Lower leg skin (tissue), 4 donors: ENCODE results near the gene IFNL4. TPM values are rescaled to one million over a fixed set of nuclear protein-coding genes. Genes with fewer than 3 reads are reported as not detected.

Experiments
- DNase-seq, 2 donors: peaks; one replicate each; pipeline ENCODE4 v3.0.0-alpha.2; 2019; ENCODE audit warnings: low spot score in 2 of 2
- H3K4me3 ChIP-seq: fragments of 200-600 bp; sonication (generic); 2 replicates; pipeline ENCODE4 v1.5.1; 2017; ENCODE audit warnings: mild to moderate bottlenecking, low read depth; ENCODE audit not compliant: poor library complexity, severe bottlenecking
- POLR2A ChIP-seq, 2 donors: fragments of 450-650 bp; IDR thresholded peaks; one replicate each; pipeline ENCODE4 v1.6.1; 2016 to 2017; ENCODE audit warnings: antibody characterized with exemption in 2 of 2, mild to moderate bottlenecking in 1 of 2, moderate library complexity in 1 of 2
- WGBS, 2 donors: methylation state at CpG; one replicate each; pipeline ENCODE4 v1.1.5; 2018; 5-methylcytosine and 5-hydroxymethylcytosine counted together
- intact Hi-C: fragments of 100-400 bp; cut with DNase I; formaldehyde crosslinking; loops from one replicate; pipeline ENCODE4 v1.15.0; 2023; ENCODE audit warnings: low total_unique reads
- total RNA-seq, 4 donors: library from RNA; depleted of rRNA; stranded (reverse); fragments of >200 nt; gene quantifications; one replicate each; pipeline ENCODE4 v1.1.0, GENCODE V29; 2016
- TF ChIP-seq, protein P1 (sequence below), 3 donors: fragments of 450-650 bp; IDR thresholded peaks; one replicate each; pipeline ENCODE4 v1.5.1; 2016; ENCODE audit warnings: antibody characterized with exemption in 3 of 3, mild to moderate bottlenecking in 3 of 3, moderate library complexity in 2 of 3

The IFNL4 gene
- total RNA-seq, 4 donors from 2014 or later, result not detected

DNA sequence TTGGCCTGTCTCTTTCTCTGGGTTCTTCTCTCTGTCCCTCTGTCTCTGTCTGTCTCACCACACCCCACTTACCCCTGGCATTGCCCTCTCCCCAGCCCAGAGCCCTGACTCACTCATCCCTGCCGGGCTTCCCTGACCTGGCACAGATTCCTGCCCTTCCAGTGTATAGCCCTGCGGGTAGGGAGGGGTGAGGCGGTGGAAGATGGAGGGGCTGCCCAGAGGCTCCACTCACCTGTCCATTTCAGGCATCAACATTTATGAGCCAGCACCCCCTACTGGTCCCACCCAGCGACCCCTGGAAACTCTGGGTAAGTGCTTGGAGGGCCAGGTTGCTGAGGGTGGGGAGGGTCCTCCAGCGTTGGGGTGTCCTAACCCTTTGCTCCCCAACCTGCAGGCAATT lies 50.8 kb downstream of the IFNL4 start:
- intact Hi-C loops, result no loop called here
- no peak for TF ChIP-seq POLR2A (IDR thresholded peaks at IDR 0.05)
- TF ChIP-seq, protein P1, sequence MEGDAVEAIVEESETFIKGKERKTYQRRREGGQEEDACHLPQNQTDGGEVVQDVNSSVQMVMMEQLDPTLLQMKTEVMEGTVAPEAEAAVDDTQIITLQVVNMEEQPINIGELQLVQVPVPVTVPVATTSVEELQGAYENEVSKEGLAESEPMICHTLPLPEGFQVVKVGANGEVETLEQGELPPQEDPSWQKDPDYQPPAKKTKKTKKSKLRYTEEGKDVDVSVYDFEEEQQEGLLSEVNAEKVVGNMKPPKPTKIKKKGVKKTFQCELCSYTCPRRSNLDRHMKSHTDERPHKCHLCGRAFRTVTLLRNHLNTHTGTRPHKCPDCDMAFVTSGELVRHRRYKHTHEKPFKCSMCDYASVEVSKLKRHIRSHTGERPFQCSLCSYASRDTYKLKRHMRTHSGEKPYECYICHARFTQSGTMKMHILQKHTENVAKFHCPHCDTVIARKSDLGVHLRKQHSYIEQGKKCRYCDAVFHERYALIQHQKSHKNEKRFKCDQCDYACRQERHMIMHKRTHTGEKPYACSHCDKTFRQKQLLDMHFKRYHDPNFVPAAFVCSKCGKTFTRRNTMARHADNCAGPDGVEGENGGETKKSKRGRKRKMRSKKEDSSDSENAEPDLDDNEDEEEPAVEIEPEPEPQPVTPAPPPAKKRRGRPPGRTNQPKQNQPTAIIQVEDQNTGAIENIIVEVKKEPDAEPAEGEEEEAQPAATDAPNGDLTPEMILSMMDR (IDR thresholded peaks at IDR 0.05), result no peak
- 38 to 49% methylated on average over 5 of the region's 5 CpGs for WGBS, 2 donors
- DNase-seq, result no peak
- no peak overlapping the region for H3K4me3 ChIP-seq

GRCh38 chr19:39196860-39197562 lies 51.6 kb downstream of the IFNL4 start, which contains the start of gene NCCRP1:
NCCRP1 (plus strand) TSS chr19:39196964; CDS start chr19:39196983, 19 bp downstream.
- 2 to 4% methylated on average over 31 to 37 of the region's 51 CpGs for WGBS, 2 donors
- DNase-seq, result no peak
- TF ChIP-seq, protein P1 (IDR thresholded peaks at IDR 0.05), result no peak
- no peak for TF ChIP-seq POLR2A (IDR thresholded peaks at IDR 0.05)
- H3K4me3 ChIP-seq, result no peak within 1 kb of the TSS
- intact Hi-C loops, result no loop called here

DNA sequence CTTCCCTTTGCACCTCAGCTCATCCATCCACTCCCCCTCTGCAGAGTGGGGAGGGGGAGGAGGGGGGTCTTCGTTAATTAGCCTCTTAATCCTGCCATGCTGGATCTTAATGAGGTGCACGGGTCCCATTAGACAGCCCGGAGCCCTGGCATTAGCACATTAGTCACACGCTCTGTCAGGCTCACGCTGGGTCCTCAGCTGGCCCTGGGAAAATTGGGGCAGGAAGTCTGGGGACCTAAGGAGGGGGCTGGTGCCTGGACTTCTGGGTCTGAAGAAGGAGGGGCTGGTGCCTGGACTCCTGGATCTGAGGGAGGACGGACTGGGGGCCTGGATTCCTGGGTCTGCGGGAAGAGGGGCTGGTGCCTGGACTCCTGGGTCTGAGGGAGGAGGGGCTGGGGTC lies 52.3 kb downstream of the IFNL4 start:
- WGBS, 2 donors, result 28 to 47% methylated on average over 7 of the region's 7 CpGs
- H3K4me3 ChIP-seq, result no peak overlapping the region
- DNase-seq, result no peak
- intact Hi-C loops, result no loop called here
- no peak for TF ChIP-seq POLR2A (IDR thresholded peaks at IDR 0.05)
- TF ChIP-seq, protein P1 (IDR thresholded peaks at IDR 0.05), result no peak

Other genes with a start within 250 kb of the IFNL4 start
- gene FBXO27, start 216.3 kb downstream of the IFNL4 start, total RNA-seq, result 10 to 100 TPM; 25.0 to 33.3 (median 29.1) TPM
- gene ACP7, start 164.5 kb downstream of the IFNL4 start, total RNA-seq, result 10 to 100 TPM; 20.8 to 46.5 (median 29.0) TPM
- gene PAK4, start 123.1 kb downstream of the IFNL4 start, total RNA-seq, result 10 to 100 TPM; 30.9 to 65.7 (median 40.1) TPM
- 100 to 1,000 TPM; 367 to 798 (median 407) TPM for gene NCCRP1, start 51.9 kb downstream of the IFNL4 start, total RNA-seq
- not detected for gene SYCN, start 44.6 kb downstream of the IFNL4 start, total RNA-seq
- gene IFNL3, start 3.9 kb downstream of the IFNL4 start, total RNA-seq, result not detected
- gene IFNL2, start 19.5 kb upstream of the IFNL4 start, total RNA-seq, result not detected
- not detected for gene IFNL1, start 47.6 kb upstream of the IFNL4 start, total RNA-seq
- 1 to 10 TPM in 2 of 4 donors, under 1 TPM in 2; 0.46 to 3.5 (median 1.5) TPM for gene LRFN1, start 72.0 kb upstream of the IFNL4 start, total RNA-seq
- gene GMFG, start 87.2 kb upstream of the IFNL4 start, total RNA-seq, result 10 to 100 TPM in 2 of 4 donors, 1 to 10 TPM in 1, under 1 TPM in 1; 0.72 to 12.6 (median 8.8) TPM
- 100 to 1,000 TPM; 102 to 132 (median 118) TPM for gene SAMD4B, start 93.6 kb upstream of the IFNL4 start, total RNA-seq
- gene PAF1, start 142.2 kb upstream of the IFNL4 start, total RNA-seq, result 10 to 100 TPM; 22.4 to 48.0 (median 36.3) TPM
- gene MED29, start 142.5 kb upstream of the IFNL4 start, total RNA-seq, result 10 to 100 TPM; 30.3 to 35.8 (median 33.3) TPM
- 100 to 1,000 TPM; 170 to 536 (median 280) TPM for gene ZFP36, start 158.0 kb upstream of the IFNL4 start, total RNA-seq
- gene PLEKHG2, start 163.8 kb upstream of the IFNL4 start, total RNA-seq, result 1 to 10 TPM; 3.0 to 6.4 (median 4.3) TPM
- gene RPS16, start 187.1 kb upstream of the IFNL4 start, total RNA-seq, result 1,000 to 10,000 TPM; 1,726 to 3,026 (median 2,088) TPM
- 100 to 1,000 TPM in 1 of 4 donors, 10 to 100 TPM in 3; 70.0 to 102 (median 77.3) TPM for gene SUPT5H, start 196.7 kb upstream of the IFNL4 start, total RNA-seq
- gene TIMM50, start 232.0 kb upstream of the IFNL4 start, total RNA-seq, result 10 to 100 TPM; 35.0 to 41.9 (median 37.1) TPM